HG03571 (cell line): ENCODE data around the gene COG5.
"Not testable (repeated sequence)": the region's sequence is repeated elsewhere in the genome, so short reads cannot be mapped to it uniquely, and the experiment has no call there.

Experiments used
- ATAC-seq: cut with Tn5 transposase; IDR thresholded peaks from one replicate; pipeline ENCODE4 v1.9.1; 2021; ENCODE audit not compliant: unreplicated experiment

The COG5 gene

DNA sequence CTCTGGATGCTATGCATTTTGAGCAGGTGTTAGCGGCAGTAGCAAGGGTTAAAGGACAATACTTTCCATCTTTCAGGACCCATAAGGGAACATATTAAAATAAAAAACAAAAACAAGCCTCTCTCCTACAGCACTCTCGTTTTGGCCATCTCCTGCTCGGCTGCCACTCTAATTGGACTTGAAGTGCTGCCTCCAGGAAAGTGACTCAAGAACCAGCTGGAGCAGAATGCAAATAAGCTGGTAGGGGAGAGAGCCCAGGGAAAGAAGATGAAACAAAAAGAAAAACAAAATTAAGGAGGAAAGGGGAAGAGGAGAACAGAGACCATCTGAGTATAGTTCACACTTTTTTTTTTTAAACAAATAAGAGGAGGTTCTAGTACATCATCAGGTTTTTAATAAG lies 329.3 kb downstream of the COG5 start:
- ATAC-seq, result no peak

- no peak for ATAC-seq
Measured at GRCh38 chr7:107233981-107234380, 329.7 kb downstream of the COG5 start.

GRCh38 chr7:107233174-107233573 lies 330.5 kb downstream of the COG5 start:
- ATAC-seq, result no peak

DNA sequence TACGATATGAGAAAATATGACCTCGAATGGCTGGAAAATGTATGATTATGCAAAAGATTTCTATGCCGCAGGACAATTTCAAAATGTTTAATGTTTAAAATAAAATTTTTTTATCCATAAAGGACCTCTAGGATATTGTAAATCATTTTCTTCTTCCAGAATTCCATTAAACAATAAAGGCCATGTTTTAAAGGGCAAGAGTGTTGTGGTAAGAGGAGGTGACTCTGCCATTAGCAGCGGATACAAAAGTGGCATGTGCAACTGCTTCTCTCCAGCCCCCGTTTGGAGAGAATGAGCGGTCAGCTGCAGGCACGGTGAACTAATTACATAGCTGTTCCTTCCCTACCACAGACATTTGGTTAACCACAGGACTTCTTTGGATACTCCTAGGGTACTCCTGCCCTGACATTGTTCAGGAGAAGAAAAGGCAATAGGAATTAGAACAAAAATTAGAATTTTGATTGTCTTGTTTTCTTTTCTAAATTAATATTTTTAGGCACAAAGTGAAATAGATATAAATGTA lies 331.1 kb downstream of the COG5 start:
- ATAC-seq, result no peak

DNA sequence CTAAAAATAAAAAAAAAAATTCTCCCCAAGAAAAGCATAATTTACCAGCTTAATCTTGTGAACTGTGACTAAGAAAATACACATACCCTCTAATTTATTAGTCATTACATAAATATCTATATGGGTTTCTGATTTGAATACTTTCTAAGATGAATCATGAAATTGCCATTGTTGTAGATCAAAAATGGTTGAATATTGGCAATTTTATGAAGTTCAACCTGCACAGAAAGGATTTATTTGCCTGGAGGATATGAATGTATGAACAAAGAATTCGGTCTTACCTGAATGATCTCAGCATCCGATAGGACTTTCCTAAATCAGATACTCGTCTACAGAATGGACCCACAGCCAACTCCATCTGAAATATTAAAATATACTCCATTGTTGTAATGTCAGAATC lies 333.4 kb downstream of the COG5 start:
- ATAC-seq, result no peak

- no peak for ATAC-seq
Measured at GRCh38 chr7:107228291-107228690, 335.4 kb downstream of the COG5 start.

- no peak for ATAC-seq
Measured at GRCh38 chr7:107224374-107225223, 339.1 kb downstream of the COG5 start.

DNA sequence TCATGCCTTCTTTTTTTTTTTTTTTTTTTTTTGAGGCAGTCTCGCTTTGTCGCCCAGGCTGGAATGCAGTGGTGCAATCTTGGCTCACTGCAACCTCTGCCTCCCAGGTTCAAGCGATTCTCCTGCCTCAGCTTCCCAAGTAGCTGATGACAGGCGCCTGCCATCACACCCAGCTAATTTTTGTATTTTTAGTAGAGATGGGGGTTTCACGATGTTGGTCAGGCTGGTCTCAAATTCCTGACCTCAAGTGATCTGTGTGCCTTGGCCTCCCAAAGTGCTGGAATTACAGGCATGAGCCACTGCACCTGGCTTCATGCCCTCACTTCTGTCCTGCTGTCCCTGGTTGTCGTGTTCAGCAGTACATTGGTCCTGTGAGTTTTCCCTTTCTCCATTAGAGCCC lies 342.9 kb downstream of the COG5 start:
- not testable (repeated sequence) for ATAC-seq

GRCh38 chr7:107220356-107220755 lies 343.4 kb downstream of the COG5 start:
- no peak for ATAC-seq

GRCh38 chr7:107219563-107220244 lies 344.0 kb downstream of the COG5 start:
- ATAC-seq, result no peak

DNA sequence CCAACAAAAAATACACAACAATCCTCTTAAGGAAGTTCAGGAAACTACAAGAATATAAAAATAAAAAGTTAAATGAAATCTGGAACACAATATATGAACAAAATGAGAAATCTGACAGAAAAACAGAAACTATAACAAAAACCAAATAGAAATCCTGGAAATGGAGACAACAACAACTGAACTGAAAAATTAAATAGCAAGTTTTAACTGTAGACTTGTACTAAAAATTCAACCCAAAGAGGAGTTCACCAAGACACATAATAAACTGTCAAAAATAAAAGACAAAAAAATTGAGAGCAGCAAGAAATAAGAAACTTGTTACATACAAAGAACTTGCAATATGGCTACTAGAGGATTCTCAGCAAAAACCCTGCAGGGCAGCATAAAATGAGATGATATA lies 349.8 kb downstream of the COG5 start:
- ATAC-seq, result no peak

DNA sequence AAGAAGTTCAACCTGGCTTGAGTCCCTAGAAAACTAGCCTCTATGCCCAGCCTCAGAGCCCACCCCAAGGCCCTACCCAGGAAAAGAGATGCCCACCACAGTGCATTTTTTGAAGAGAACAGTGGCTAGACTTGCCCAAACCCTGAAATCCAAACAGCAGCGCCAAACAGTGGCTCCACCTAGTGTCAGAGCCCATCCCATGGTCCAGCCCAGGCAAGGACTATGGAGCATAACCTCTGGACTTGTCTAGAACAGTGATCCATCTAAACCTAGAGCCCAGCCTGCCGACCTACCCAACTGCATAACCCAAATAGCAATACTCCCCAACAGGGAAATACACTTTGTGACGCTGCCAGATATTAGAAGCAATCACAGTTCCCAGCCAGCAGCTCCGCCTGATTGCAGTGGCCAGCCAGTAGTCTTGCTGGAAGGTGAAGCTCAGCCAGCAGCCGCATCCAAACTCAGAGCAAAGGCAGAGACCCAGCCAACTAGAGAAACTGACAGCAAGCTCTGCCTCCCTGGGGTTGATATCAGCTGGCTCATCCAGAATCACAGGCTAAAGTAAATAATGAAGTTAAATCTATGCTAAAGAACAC lies 350.4 kb downstream of the COG5 start:
- no peak for ATAC-seq

- no peak for ATAC-seq
Measured at GRCh38 chr7:107212725-107213124, 351.0 kb downstream of the COG5 start.

DNA sequence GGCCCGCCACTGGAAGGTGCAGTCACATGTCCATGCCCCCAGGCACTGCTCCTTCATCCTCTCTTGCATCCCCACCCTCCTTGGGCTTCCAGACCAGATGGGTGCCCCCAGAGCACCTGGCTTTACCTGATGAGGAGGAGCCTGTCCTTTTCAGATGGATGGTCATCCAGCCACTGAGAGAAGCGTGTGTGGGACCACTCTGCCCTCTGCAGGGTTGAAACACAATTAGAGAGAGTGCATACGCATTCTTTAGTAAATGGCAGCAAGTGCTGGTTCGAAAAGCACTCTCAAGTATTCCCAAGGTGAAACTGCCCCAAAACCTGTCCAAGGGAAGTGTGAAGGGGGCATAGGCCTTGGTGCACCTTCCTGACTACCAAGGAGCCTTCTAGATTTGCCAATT lies 353.3 kb downstream of the COG5 start:
- no peak for ATAC-seq

DNA sequence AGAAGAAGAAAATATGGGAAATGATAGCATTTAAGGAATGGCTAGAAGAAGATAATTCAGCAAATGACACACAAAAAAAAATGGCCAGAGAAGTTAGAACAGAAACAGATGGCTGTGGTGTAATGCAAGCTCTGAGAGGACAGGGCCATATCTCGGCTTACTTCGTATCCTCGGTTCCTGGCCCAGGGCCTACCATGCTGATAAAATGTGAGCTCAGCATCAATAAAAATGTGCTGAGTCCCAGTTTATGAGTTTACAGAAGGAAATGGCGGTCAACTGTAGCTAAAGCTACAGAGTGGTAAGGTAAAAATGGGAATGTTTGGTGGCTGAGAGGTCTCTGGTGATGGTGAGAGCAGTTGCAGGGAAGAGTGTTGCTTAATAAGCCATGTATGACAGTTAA lies 354.2 kb downstream of the COG5 start:
- no peak for ATAC-seq

DNA sequence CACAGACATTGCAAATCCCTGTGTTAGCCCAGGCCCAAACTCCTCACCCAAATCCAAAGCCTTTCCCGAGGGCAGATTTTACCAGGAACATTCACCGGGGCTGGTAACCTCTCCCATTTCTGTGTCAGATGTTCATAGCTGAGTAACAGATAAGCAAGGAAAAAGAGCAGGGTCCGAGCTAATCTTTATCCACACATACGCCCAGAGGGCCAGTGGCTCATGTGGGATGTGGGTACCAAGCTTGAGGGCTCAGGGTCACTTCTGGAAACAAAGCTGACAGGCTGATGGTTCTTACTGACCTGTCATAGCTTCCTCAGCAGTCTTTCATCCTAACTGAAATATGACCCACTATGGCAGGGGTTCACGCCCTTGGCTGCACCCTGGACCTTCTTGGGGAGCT lies 355.2 kb downstream of the COG5 start:
- ATAC-seq, result no peak

- ATAC-seq, result no peak
Measured at GRCh38 chr7:107208024-107208521, 355.6 kb downstream of the COG5 start.

DNA sequence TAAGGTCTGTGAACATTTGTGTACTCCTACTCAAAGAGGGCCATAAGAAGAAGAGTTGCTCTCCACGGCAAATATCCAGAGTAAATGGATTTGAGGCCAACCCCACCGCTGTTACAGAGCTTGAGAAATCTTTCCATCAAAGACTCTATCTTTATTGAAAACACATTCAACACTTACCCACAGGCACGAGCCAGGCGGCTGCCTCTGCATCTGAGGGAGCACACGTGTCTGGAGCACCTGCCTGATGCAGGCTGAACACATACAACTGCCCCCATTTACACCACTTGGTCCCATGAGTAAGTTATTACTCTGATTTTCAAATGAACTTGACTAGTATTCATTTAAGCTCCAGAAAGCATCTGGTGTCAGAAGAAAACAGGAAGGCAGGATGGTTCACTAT lies 356.3 kb downstream of the COG5 start:
- no peak for ATAC-seq

DNA sequence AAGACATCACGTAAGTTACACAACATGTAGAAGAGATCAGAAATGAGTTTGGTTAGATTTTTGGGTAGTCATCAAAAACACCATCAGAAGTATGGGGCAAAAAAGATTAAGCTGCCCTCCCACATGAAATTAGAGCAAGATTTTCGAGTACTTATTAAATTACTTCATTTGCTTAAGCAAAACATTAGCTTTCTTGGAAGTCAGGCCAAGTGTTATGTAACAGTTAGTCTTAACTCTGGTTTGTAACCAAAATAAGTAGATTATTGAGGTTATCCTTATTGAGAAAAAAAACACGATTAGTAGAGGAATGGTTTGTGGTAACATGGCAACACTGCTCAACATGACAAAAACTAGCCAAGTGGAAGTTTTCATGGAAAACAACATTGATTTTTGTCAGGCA lies 357.0 kb downstream of the COG5 start:
- no peak for ATAC-seq

- ATAC-seq, result no peak
Measured at GRCh38 chr7:107206136-107206535, 357.6 kb downstream of the COG5 start.

GRCh38 chr7:107203607-107204006 lies 360.1 kb downstream of the COG5 start:
- ATAC-seq, result no peak
